ENCODE data around the gene PREX1. TPM values are rescaled to one million over a fixed set of nuclear protein-coding genes. Genes with fewer than 3 reads are reported as not detected.
"Not testable (repeated sequence)": the region's sequence is repeated elsewhere in the genome, so short reads cannot be mapped to it uniquely, and the experiment has no call there.

PREX1 gene
- total and polyA plus RNA-seq, 2 of the 4 experiments (the other 2 are of a cell fraction): 0.67 to 0.72 TPM

DNA sequence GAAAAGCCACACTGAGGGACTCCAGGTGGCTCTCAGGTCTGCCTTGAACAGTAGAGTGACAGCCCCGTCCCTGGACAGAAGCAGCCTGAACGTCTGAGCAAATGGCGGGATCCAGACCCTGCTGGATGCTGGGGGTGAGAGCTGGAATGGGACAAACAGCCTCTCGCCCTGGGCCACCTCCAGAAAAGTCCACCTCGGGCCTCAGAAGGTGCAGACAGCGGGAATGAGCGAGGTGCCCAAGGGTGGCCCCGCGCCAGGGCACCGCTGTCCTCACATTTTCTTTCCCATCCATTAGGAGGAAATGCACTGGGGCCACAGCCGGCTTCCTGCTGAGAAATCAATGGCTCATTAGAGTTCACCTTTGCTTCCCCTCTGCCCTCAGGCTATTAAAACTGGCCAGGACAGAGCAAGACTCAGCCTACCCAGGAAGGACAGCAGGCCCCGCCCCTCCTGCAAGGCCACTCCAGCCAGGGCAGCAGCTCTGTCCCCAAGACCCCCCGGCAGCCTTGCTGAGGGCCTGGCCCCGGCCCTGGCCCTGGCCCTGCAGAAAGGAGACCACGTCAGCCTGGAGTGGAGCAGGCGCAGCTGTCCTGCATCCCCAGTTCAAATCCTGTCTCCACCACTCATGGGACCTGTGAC is 229.4 kb downstream of the PREX1 start:
- H4K91ac ChIP-seq (ENCODE audit: insufficient read depth, low read depth, low read length); H2BK5ac ChIP-seq (ENCODE audit: low read depth, low read length, poor library complexity, severe bottlenecking); ATAC-seq (ENCODE audit: low read depth); H3K9ac ChIP-seq (ENCODE audit: low read depth, low read length); H3K9me3 ChIP-seq (ENCODE audit: control insufficient read depth, insufficient read depth, low read length); dilution Hi-C loops (cut with HindIII; ENCODE audit: low sequenced_read_pairs, unreplicated experiment); H4K5ac ChIP-seq (ENCODE audit: low read depth, low read length); DNase-seq; H2AFZ ChIP-seq (replicated peaks; ENCODE audit: low read length, poor library complexity); H3K9me1 ChIP-seq (ENCODE audit: insufficient read depth, low read length); H3K56ac ChIP-seq (ENCODE audit: extremely low read depth, insufficient read depth, low read length); H3K79me1 ChIP-seq (ENCODE audit: low read depth in 1 of 2, low read length in 2 of 2); H3K23ac ChIP-seq (ENCODE audit: low read depth, low read length); H2BK120ac ChIP-seq (ENCODE audit: low read depth, low read length); CTCF ChIA-PET; H3K27me3 ChIP-seq (ENCODE audit: control insufficient read depth, insufficient read depth, low read length); in situ Hi-C loops (cut with MboI; ENCODE audit: low sequenced_read_pairs); H3K18ac ChIP-seq (ENCODE audit: low read depth, low read length); BruUV-seq (replicated peaks); H3K36me3 ChIP-seq (ENCODE audit: control insufficient read depth, insufficient read depth, low read length); H2AK9ac ChIP-seq (replicated peaks; ENCODE audit: low read depth, low read length, poor library complexity); H2BK15ac ChIP-seq (ENCODE audit: low read depth, low read length); H4K8ac ChIP-seq (ENCODE audit: low read depth in 2 of 2, low read length in 2 of 2); H3K4me1 ChIP-seq (ENCODE audit: control insufficient read depth, insufficient read depth, low read length); H3K14ac ChIP-seq (replicated peaks; ENCODE audit: low read depth, low read length); H3K4ac ChIP-seq (ENCODE audit: low read depth, low read length); H3K4me2 ChIP-seq (ENCODE audit: low read depth, low read length); H3K4me3 ChIP-seq (ENCODE audit: insufficient read depth, low read depth, low read length); H2AK5ac ChIP-seq (ENCODE audit: low read depth, low read length); H2BK20ac ChIP-seq (ENCODE audit: low read depth, low read length); POLR2A ChIA-PET (ENCODE audit: unreplicated experiment); H3K27ac ChIP-seq (ENCODE audit: insufficient read depth, low read length); intact Hi-C loops (cut with micrococcal nuclease); H4K20me1 ChIP-seq (ENCODE audit: insufficient read depth, low read length): not testable (repeated sequence)
- 49% methylated on average over 6 of the region's 16 CpGs; no CpG with 5 or more reads in 1 of the 2 experiments for WGBS, 2 experiments (ENCODE audit: extremely low coverage in 2 of 2, insufficient read length in 1 of 2)
